ENCODE measurements around the gene DHX8. TPM values are rescaled to one million over a fixed set of nuclear protein-coding genes. Genes with fewer than 3 reads are reported as not detected.
"Not testable (repeated sequence)": the region's sequence is repeated elsewhere in the genome, so short reads cannot be mapped to it uniquely, and the experiment has no call there.

DHX8 gene
- total RNA-seq, 1 donor from 2014 or later: 134 TPM

DNA sequence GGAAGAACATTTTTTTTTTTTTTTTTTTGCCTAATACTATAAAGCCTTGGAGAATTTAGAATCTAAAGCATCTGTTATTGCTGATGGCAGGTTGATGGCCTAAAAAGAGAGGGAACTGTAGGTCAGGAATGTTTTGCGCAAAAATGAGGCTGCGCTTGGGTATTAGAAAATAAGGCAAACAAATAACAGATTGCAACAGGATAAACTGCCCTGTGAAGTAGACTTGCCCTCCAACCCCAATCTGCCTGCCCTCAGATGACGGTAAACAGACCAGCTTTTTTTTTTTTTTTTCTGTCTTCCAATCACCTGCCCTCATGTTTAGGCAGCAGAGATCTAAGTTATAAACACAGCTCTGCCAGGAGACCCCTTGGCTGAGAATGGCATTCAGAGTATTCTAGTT is 3.8 kb upstream of the DHX8 start:
- peaks cover 5% of the 10 kb centered on the region for H3K4me1 ChIP-seq
- H3K9me3 ChIP-seq (ENCODE audit: low read depth): no peaks in the 10 kb centered on the region
- TF ChIP-seq, protein P1, sequence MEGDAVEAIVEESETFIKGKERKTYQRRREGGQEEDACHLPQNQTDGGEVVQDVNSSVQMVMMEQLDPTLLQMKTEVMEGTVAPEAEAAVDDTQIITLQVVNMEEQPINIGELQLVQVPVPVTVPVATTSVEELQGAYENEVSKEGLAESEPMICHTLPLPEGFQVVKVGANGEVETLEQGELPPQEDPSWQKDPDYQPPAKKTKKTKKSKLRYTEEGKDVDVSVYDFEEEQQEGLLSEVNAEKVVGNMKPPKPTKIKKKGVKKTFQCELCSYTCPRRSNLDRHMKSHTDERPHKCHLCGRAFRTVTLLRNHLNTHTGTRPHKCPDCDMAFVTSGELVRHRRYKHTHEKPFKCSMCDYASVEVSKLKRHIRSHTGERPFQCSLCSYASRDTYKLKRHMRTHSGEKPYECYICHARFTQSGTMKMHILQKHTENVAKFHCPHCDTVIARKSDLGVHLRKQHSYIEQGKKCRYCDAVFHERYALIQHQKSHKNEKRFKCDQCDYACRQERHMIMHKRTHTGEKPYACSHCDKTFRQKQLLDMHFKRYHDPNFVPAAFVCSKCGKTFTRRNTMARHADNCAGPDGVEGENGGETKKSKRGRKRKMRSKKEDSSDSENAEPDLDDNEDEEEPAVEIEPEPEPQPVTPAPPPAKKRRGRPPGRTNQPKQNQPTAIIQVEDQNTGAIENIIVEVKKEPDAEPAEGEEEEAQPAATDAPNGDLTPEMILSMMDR (IDR thresholded peaks at IDR 0.05): no peak
- no peak for TF ChIP-seq EZH2 (IDR thresholded peaks at IDR 0.05)
- TF ChIP-seq EZH2phosphoT487 (IDR thresholded peaks at IDR 0.05): no peak
- no peak overlapping the region for H2AFZ ChIP-seq (replicated peaks)
- H3F3A ChIP-seq (ENCODE audit: low read depth): no peaks in the 10 kb centered on the region
- no peaks in the 10 kb centered on the region for H3K36me3 Mint-ChIP-seq
- no peak overlapping the region for H3K27ac ChIP-seq
- H3K27ac Mint-ChIP-seq: no peak overlapping the region
- no peak overlapping the region for H3K4me3 ChIP-seq
- no peaks in the 10 kb centered on the region for H3K36me3 ChIP-seq
- no peak overlapping the region for H3K4me3 Mint-ChIP-seq
- no peaks in the 10 kb centered on the region for H3K9me3 Mint-ChIP-seq
- H3K4me1 Mint-ChIP-seq: peaks cover 21% of the 10 kb centered on the region
- H3K9ac ChIP-seq: no peak overlapping the region
- no peaks in the 10 kb centered on the region for H4K20me1 ChIP-seq (ENCODE audit: low read depth)
- H3K27me3 ChIP-seq: no peaks in the 10 kb centered on the region
- no peak overlapping the region for H3K4me2 ChIP-seq
- peaks cover 12% of the 10 kb centered on the region for H3K79me2 ChIP-seq (ENCODE audit: low read depth)
- H3K27me3 Mint-ChIP-seq (ENCODE audit: insufficient read depth, low read depth): peaks cover 6% of the 10 kb centered on the region
- DNase-seq (ENCODE audit: low spot score): no peak

DNA sequence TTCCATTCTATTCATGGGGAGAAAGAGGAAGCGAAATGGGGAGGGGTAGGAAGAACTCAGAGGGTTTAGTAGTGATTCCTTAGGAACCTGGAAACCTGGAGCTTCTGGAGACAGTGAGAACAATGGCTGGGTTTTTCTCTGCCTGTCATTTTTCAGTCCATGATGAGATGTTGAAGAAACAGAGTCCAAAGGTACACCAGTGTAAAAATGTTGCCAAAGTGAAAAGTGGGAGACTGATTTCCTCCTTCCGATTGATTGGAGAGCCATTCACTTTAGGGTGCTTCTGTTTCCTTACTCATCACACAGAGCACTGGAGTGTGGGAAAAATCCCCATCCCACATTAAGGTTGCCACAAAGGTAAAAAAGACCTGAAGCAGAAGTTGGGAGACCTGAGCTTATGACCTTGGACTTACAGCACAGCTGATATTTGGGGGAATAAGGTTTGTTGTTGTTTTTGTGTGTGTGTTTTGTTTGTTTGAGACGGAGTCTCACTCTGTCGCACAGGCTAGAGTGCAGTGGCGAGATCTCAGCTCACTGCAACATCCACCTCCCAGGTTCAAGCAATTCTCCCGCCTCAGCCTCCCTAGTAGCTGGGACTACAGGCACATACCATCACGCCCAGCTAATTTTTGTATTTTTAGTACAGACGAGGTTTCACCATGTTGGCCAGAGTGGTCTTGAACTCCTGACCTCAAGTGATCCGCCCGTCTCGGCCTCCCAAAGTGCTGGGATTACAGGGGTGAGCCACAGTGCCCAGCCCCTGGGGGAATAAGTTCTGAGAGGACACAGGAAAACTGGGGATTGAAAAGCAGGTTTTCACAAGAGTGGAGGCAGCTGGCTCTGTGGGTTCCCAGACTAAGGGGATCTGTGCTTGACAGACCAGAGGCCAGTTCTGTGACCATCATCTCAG is 1.4 kb upstream of the DHX8 start:
- no peak overlapping the region for H3K27ac Mint-ChIP-seq
- no peak for TF ChIP-seq EZH2 (IDR thresholded peaks at IDR 0.05)
- no peak for TF ChIP-seq EZH2phosphoT487 (IDR thresholded peaks at IDR 0.05)
- TF ChIP-seq, protein P1 (IDR thresholded peaks at IDR 0.05): no peak
- Histone ChIP-seq H3K27me3 (no peaks in the 10 kb centered on the region), H4K20me1 (ENCODE audit: low read depth) (peaks cover 3% of the 10 kb centered on the region), H3K4me3 (no peak overlapping the region), H3K36me3 (no peaks in the 10 kb centered on the region), H3K27ac (no peak overlapping the region), H3K9ac (no peak overlapping the region), H3K9me3 (ENCODE audit: low read depth) (no peaks in the 10 kb centered on the region), H2AFZ (replicated peaks) (peak overlapping the region; percentile 18), H3K79me2 (ENCODE audit: low read depth) (peaks cover 36% of the 10 kb centered on the region), H3K4me1 (peaks cover 11% of the 10 kb centered on the region), H3K4me2 (no peak overlapping the region), H3F3A (ENCODE audit: low read depth) (no peaks in the 10 kb centered on the region)
- peaks cover 23% of the 10 kb centered on the region for H3K4me1 Mint-ChIP-seq
- no peak for DNase-seq (ENCODE audit: low spot score)
- H3K9me3 Mint-ChIP-seq: no peaks in the 10 kb centered on the region
- peaks cover 3% of the 10 kb centered on the region for H3K27me3 Mint-ChIP-seq (ENCODE audit: insufficient read depth, low read depth)
- no peak overlapping the region for H3K4me3 Mint-ChIP-seq
- H3K36me3 Mint-ChIP-seq: no peaks in the 10 kb centered on the region

DNA sequence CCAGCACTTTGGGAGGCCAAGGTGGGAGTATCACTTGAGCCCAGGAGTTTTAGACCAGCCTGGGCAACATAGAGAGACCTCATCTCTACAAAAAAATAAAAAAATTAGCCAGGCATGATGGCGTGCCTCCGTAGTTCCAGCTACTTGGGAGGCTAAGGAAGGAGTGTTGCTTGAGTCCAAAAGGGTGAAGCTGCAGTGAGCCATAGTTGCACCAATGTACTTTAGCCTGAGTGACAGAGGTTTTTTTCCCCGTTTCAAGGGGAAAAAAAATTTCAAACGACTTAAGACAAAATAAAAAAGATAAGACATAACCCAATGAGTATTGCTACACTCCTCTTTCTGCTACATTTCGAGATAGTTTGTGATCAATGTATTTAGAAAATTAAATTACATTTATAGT is 6.8 kb downstream of the DHX8 start:
- Mint-ChIP-seq H3K27ac (no peak overlapping the region), H3K36me3 (peaks cover 19% of the 10 kb centered on the region), H3K27me3 (ENCODE audit: insufficient read depth, low read depth) (peaks cover 2% of the 10 kb centered on the region), H3K4me1 (no peaks in the 10 kb centered on the region), H3K9me3 (no peaks in the 10 kb centered on the region), H3K4me3 (no peak overlapping the region)
- H3K4me2 ChIP-seq: no peak overlapping the region
- H3K4me1 ChIP-seq: no peaks in the 10 kb centered on the region
- no peaks in the 10 kb centered on the region for H3K27me3 ChIP-seq
- H3F3A ChIP-seq (ENCODE audit: low read depth): no peaks in the 10 kb centered on the region
- H3K36me3 ChIP-seq: peaks cover 15% of the 10 kb centered on the region
- no peak for DNase-seq (ENCODE audit: low spot score)
- H3K79me2 ChIP-seq (ENCODE audit: low read depth): peaks cover 36% of the 10 kb centered on the region
- TF ChIP-seq, protein P1 (IDR thresholded peaks at IDR 0.05): no peak
- no peak for TF ChIP-seq EZH2phosphoT487 (IDR thresholded peaks at IDR 0.05)
- TF ChIP-seq EZH2 (IDR thresholded peaks at IDR 0.05): no peak
- no peaks in the 10 kb centered on the region for H3K9me3 ChIP-seq (ENCODE audit: low read depth)
- H4K20me1 ChIP-seq (ENCODE audit: low read depth): peaks cover 3% of the 10 kb centered on the region
- no peak overlapping the region for H2AFZ ChIP-seq (replicated peaks)
- H3K27ac ChIP-seq: no peak overlapping the region
- no peak overlapping the region for H3K4me3 ChIP-seq
- H3K9ac ChIP-seq: no peak overlapping the region

DNA sequence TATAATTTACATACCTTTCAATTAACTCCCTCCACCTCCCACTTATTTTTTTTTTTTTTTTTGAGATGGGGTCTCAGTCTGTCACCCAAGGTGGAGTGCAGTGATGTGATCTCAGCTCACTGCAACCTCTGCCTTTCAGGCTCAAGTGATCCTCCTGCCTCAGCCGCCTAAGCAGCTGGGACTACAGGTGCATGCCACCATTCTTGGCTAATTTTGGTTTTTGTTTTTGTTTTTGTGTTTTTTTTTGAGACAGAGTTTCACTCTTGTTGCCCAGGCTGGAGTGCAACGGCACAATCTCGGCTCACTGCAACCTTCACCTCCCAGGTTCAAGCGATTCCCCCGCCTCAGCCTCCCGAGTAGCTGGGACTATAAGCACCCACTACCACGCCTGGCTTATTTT is 25.7 kb downstream of the DHX8 start:
- H3K36me3 Mint-ChIP-seq: peaks cover 32% of the 10 kb centered on the region
- not testable (repeated sequence) for H3K36me3 ChIP-seq, H3K4me1 Mint-ChIP-seq

DNA sequence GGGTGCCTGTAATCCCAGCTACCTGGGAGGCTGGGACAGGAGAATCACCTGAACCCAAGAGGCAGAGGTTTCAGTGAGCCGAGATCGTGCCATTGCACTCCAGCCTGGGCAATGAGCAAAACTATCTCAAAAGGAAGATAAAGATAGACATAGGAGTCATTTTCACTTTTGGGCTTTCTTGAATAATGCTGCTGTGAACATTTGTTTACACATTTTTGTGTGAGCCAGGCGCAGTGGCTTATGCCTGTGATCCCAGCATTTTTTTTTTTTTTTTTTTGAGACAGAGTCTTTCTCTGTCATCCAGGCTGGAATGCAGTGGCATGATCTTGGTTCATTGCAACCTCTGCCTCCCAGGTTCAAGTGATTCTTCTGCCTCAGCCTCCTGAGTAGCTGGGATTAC is 27.4 kb downstream of the DHX8 start:
- not testable (repeated sequence) for H3K4me3 Mint-ChIP-seq; H3F3A ChIP-seq (ENCODE audit: low read depth); H3K36me3 ChIP-seq; H3K4me3 ChIP-seq; H3K9me3 ChIP-seq (ENCODE audit: low read depth); H3K27me3 ChIP-seq; H3K4me2 ChIP-seq; H3K27ac Mint-ChIP-seq; H3K9me3 Mint-ChIP-seq; H3K79me2 ChIP-seq (ENCODE audit: low read depth); H3K27ac ChIP-seq; H3K9ac ChIP-seq; H4K20me1 ChIP-seq (ENCODE audit: low read depth); H3K4me1 Mint-ChIP-seq; H3K27me3 Mint-ChIP-seq (ENCODE audit: insufficient read depth, low read depth); H3K4me1 ChIP-seq; DNase-seq (ENCODE audit: low spot score); H2AFZ ChIP-seq (replicated peaks)
- peaks cover 29% of the 10 kb centered on the region for H3K36me3 Mint-ChIP-seq

More for the DNA sequence above, 25.7 kb downstream of the DHX8 start:
- not testable (repeated sequence) for H3K79me2 ChIP-seq (ENCODE audit: low read depth); H3K4me2 ChIP-seq; H3K9ac ChIP-seq; H3K27ac Mint-ChIP-seq; H3K27me3 ChIP-seq; H3K9me3 ChIP-seq (ENCODE audit: low read depth); H4K20me1 ChIP-seq (ENCODE audit: low read depth); H3F3A ChIP-seq (ENCODE audit: low read depth); H2AFZ ChIP-seq (replicated peaks); H3K9me3 Mint-ChIP-seq; DNase-seq (ENCODE audit: low spot score); H3K27ac ChIP-seq; H3K4me3 ChIP-seq; H3K27me3 Mint-ChIP-seq (ENCODE audit: insufficient read depth, low read depth); H3K4me3 Mint-ChIP-seq; H3K4me1 ChIP-seq

Measured in neural progenitor cell (in vitro differentiated cells).